HG02884 (cell line): ENCODE measurements around the gene SHISA5.
"Not testable (repeated sequence)": the region's sequence is repeated elsewhere in the genome, so short reads cannot be mapped to it uniquely, and the experiment has no call there.

Source experiments
- ATAC-seq: cut with Tn5 transposase; IDR thresholded peaks from one replicate; pipeline ENCODE4 v1.9.1; 2021; ENCODE audit warnings: mild to moderate bottlenecking, moderate library complexity; ENCODE audit not compliant: unreplicated experiment

SHISA5 gene

GRCh38 chr3:48478626-48479555, 25.1 kb downstream of the SHISA5 start:
- ATAC-seq: no peak

GRCh38 chr3:48477959-48478520, 25.9 kb downstream of the SHISA5 start:
- ATAC-seq: no peak

DNA sequence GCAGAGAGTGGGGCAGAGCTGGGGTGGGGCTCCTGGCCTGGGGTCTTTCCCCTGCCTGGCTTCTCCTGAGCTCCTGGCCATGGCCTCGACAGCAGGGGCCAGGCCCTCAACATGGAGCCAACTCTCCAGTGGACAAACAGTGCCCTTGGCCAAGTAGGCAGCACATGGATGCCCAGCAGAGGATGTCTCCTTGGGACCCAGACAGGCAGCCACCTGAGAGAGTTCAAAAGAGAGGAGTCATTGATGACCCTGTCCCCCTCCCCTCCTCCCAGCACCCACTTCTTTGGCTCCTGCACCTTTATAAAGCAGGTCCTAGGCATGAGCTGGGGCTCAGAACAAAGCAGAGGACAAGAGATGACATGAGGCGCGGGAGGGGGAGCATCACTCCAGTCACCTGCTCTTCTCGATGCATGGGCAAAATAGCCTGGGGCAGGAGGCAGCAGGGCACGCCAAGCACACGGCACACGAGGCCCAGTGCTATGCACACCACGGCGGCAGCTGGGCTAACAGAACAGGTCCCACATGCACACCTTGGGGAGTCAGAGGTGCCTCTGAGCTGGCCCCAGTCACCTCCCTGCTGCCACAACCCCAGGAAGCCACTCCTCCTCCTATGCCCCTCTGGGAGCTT, 27.4 kb downstream of the SHISA5 start:
- ATAC-seq: no peak

DNA sequence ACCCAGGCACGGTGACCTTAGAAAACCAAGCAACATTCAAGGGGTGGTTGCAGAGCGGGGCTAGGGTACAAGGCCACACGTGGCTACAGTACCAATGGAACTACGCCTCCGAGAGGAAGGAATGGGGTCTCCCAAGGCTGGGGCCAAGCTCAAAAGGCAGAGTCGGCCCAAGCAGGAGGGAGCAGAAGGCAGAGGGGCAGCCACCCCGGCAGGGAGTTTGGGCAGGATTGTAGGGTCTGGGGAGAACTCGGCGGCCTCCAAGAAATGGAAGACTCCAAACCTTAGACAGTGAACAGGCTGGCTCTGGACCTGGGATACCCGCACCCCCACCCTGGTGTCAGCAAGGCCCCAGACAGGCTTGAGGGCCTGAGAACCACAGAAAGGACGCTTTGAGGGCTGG, 28.8 kb downstream of the SHISA5 start:
- ATAC-seq: no peak

GRCh38 chr3:48474619-48475018, 29.4 kb downstream of the SHISA5 start:
- ATAC-seq: no peak

GRCh38 chr3:48474031-48474430, 29.9 kb downstream of the SHISA5 start:
- ATAC-seq: not testable (repeated sequence)

DNA sequence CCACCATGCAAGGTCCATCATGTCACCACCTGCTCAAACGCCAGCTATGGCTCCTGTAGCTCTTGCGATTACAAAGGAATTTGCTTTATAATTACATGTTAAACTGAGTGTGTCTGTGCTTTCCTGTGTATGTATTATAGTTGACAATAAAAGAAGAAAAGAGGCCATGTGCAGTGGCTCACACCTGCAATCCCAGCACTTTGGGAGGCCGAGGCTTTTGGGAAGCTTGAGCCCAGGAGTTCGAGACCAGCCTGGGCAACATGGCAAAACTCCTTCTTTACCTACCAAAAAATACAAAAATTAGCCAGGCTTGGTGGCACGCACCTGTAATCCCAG, 30.4 kb downstream of the SHISA5 start:
- no peak for ATAC-seq

DNA sequence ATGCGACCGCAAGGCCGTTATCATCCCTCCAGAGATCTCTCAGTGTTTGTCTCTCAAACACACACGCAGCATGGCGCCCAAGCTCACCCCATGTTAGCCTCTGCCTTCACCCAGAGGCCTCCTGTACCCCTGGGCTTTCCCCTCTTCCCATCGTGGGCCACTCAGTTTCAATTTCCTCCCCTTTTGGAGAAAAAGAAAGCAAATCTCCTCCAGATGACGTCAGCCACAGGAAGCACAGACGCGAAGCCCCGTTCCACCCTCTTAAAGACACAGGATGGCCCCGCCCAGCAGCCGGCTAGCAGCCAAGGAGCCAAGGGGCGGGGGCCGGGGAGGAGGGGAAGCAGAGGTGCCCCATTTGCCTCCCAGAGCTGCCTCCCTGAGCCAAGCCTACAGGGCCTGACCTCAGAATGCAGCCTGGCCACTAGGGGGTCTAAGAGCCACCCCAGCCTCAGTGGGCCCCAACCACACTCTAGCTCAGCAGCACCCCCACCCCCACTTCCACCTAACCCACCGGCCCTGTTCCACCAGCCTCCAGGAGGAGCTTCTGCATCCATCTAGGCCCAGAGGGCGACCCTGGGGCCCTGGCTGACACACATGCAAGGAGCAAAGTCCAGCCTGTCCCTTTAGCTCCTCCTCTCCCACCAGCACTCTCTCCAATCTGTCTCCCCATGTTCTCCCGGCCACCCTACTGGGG, 30.9 kb downstream of the SHISA5 start:
- ATAC-seq: peak; percentile 69

DNA sequence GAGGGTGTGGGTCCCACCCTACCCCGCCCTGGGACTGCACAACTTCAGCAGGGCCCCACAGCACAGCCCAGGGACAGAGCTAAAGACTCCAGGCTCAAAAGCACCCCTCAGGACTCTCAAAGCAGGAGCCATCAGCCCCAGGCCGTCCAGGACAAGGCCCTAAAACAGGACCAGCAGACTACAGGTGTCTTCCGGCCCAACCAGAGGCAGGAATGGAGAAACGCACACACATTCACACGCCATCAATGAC, 31.4 kb downstream of the SHISA5 start:
- peak; percentile 27 for ATAC-seq

- ATAC-seq: no peak
Observed at GRCh38 chr3:48470286-48470685, 33.7 kb downstream of the SHISA5 start.

DNA sequence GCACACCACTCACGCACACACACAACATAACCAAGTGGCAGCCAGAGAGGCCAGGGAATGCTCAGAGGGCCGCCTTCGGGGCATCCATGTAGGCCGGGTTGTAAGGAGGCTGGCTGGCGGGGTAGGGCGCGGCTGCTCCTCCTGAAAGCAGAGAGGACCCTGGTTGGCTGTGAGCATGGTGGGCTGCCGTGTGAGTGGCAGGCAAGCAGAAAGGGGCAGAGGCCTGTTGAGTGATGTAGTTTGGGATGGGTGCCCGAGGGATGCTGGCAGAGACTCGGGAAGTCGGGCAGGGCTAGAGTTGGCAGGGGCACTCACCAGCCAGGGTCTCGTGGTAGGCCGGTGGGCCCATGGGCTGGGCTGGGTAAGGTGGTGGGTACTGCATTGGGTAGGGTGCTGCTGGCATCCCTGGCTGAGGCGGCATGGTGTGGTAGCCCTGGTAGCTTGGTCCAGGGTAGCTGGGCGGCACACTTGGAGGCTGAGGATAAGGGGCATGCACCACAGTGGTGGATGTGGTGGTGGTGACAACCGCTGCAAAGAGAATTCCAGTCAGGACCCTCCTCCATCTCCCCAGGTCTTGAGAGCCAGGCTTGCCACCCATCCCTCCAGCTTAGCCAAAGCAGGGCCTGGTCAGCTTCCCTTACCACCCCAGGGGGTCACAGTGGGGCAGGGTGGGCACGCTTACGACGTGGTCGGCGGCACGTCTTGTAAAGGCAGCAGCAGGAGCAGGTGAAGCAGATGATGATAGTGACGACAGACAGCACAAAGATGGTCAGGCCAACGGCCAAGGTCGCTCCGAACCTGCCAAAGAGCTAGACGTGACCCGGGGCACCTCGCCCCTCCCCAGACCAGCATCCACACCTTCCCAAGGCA, 34.7 kb downstream of the SHISA5 start:
- no peak for ATAC-seq

DNA sequence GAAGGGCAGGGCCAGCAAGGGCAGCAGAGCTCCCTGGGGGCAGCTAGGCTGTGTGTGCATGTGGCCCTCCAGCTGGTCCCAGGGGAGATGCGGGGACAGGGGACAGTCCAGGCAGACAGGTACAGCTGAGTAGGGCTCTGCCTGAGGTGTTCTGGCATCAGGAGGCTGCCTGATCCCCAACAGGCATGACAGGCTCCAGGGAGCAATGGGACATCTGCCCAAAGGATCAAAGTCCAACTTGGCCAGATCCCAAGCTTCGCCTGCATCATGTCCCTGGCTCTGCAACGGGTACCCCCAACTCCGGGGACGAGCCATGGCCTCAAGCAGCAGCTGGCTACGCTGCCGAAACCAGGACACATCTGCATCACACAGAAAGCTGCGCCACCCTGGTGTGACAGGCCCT, 35.6 kb downstream of the SHISA5 start:
- ATAC-seq: no peak

DNA sequence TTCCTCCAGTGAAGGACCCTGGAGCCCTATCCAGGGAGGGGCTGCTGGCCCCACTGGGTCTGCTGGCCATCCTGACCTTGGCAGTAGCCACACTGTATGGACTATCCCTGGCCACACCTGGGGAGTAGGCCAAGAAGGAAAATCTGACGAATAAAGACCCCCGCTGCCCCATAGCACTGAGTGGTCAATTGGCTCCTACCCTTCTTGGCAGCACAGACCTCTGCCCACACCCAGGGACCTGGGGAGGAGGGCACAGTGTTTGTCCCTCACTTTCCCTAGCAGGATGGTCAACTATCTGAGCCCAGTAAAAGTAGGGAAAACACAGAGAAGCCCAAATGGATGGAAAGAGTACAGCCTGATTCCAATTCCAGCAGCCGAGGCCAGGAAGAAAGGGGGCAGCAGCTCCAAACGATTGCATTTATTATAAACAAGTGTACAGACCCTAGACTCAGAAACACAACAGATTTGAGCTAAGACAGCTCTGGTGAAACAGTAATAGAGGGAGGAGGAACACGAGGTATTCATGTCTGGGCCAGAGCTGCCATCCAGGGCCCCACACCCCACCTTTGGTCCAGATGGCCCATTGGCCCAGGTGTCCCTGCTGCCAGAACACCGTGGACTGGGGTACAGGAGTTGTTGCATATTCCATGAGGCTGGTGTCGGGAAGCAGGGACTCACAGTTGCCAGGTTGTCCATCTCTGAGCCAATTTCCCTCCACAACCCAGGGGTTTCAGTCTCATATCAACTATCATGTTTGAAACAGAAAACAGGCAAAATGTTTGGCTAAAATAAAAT, 36.3 kb downstream of the SHISA5 start:
- no peak for ATAC-seq

DNA sequence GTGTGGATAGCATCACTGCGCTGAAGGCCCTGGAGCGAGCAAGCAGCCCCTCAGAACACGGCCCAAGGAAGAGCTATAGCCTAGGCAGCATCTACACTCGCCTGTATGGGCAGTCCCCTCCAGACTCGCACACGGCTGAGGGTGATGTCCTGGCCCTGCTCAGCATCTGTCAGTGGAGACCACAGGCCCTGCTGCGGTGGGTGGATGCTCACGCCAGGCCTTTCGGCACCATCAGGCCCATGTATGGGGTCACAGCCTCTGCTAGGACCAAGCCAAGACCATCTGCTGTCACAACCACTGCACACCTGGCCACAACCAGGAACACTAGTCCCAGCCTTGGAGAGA, 36.9 kb downstream of the SHISA5 start:
- no peak for ATAC-seq

DNA sequence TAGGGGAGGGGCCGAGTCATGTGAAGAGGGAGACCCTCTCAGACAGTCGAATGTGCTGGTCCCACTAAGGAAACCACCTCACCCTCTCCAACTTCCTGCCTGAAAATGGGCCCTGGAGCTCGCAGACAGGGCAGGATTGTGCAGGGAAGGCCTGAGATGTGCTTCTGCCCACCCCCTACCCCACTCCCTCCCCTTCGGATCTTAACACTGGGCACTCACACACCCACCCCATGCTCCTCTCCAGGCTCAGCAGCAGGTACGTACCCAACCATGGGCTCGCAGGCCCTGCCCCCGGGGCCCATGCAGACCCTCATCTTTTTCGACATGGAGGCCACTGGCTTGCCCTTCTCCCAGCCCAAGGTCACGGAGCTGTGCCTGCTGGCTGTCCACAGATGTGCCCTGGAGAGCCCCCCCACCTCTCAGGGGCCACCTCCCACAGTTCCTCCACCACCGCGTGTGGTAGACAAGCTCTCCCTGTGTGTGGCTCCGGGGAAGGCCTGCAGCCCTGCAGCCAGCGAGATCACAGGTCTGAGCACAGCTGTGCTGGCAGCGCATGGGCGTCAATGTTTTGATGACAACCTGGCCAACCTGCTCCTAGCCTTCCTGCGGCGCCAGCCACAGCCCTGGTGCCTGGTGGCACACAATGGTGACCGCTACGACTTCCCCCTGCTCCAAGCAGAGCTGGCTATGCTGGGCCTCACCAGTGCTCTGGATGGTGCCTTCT, 37.4 kb downstream of the SHISA5 start:
- ATAC-seq: peak; percentile 19

GRCh38 chr3:48465531-48466378, 38.2 kb downstream of the SHISA5 start:
- ATAC-seq: peak; percentile 79

- no peak for ATAC-seq
Observed at GRCh38 chr3:48465237-48465530, 38.8 kb downstream of the SHISA5 start.

DNA sequence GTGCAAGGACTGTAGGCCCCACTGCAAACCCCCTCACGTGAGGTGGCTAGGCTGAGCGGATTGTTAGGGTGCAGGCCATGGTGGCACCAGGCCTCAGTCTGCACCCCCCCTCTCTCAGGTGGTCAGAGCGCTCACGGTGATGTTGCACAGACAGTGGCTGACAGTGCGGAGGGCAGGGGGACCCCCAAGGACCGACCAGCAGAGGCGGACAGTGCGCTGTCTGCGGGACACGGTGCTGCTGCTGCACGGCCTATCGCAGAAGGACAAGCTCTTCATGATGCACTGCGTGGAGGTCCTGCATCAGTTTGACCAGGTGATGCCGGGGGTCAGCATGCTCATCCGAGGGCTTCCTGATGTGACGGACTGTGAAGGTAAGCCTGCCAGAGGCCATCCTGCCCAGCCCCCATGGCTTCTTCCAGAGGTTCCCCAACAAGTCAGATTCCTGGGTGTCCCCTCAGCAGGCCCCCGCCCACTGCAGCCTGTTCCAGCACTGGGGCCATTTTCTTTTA, 39.2 kb downstream of the SHISA5 start:
- ATAC-seq: no peak

GRCh38 chr3:48463703-48464102, 40.3 kb downstream of the SHISA5 start:
- no peak for ATAC-seq
